BJ (cell line): ENCODE measurements around the gene FUBP1. TPM values are rescaled to one million over a fixed set of nuclear protein-coding genes. Genes with fewer than 3 reads are reported as not detected.
"Not testable (repeated sequence)": the region's sequence is repeated elsewhere in the genome, so short reads cannot be mapped to it uniquely, and the experiment has no call there.

Source experiments
- CTCF ChIA-PET: fragments of 350-600 bp; formaldehyde crosslinking; extraction: SDS; loops from one replicate; lab custom pipeline; 2021; ENCODE audit warnings: antibody characterized with exemption, inconsistent platforms; lab: Yijun Ruan, JAX
- POLR2A ChIA-PET: fragments of 300-600 bp; sonication (Branson Sonifier 250); formaldehyde crosslinking; extraction: SDS; loops from one replicate; lab custom pipeline; 2021; ENCODE audit warnings: antibody characterized with exemption; lab: Charles Lee
- DNase-seq: peaks from one replicate; pipeline ENCODE4 v3.0.0-alpha.2; 2011; ENCODE audit warnings: low read depth
- H3K27me3 ChIP-seq: 2 replicates; pipeline ENCODE4 v1.6.0; 2011; ENCODE audit warnings: low read length; ENCODE audit not compliant: control insufficient read depth, insufficient read depth
- H3K36me3 ChIP-seq: 2 replicates; pipeline ENCODE4 v1.5.1; 2011; ENCODE audit warnings: low read length; ENCODE audit not compliant: control insufficient read depth, insufficient read depth
- H3K4me3 ChIP-seq: 2 replicates; pipeline ENCODE4 v1.5.1; 2011; ENCODE audit warnings: low read depth, mild to moderate bottlenecking, control low read depth, low read length
- CTCF ChIP-seq: IDR thresholded peaks from 2 replicates; pipeline ENCODE4 v1.5.1; 2011; ENCODE audit warnings: low read depth, mild to moderate bottlenecking, control low read depth, inconsistent platforms, low read length, moderate library complexity; ENCODE audit not compliant: insufficient read depth
- polyA minus RNA-seq: library from RNA; depleted of rRNA, polyadenylated mRNA; stranded (reverse); fragments of >200 nt; gene quantifications from 2 replicates; pipeline ENCODE4 v1.2.3, GENCODE V29; 2011; rRNA and poly(A)+ RNA removed
- polyA plus RNA-seq: library from polyadenylated mRNA; depleted of rRNA; stranded (reverse); fragments of >200 nt; gene quantifications from 2 replicates; pipeline ENCODE4 v1.2.3, GENCODE V29; 2011; rRNA removed

Gene FUBP1, protein sequence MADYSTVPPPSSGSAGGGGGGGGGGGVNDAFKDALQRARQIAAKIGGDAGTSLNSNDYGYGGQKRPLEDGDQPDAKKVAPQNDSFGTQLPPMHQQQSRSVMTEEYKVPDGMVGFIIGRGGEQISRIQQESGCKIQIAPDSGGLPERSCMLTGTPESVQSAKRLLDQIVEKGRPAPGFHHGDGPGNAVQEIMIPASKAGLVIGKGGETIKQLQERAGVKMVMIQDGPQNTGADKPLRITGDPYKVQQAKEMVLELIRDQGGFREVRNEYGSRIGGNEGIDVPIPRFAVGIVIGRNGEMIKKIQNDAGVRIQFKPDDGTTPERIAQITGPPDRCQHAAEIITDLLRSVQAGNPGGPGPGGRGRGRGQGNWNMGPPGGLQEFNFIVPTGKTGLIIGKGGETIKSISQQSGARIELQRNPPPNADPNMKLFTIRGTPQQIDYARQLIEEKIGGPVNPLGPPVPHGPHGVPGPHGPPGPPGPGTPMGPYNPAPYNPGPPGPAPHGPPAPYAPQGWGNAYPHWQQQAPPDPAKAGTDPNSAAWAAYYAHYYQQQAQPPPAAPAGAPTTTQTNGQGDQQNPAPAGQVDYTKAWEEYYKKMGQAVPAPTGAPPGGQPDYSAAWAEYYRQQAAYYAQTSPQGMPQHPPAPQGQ
- polyA plus RNA-seq (79.0 and 96.2 TPM in 2 replicates), polyA minus RNA-seq (66.0 and 109 TPM in 2 replicates)

DNA sequence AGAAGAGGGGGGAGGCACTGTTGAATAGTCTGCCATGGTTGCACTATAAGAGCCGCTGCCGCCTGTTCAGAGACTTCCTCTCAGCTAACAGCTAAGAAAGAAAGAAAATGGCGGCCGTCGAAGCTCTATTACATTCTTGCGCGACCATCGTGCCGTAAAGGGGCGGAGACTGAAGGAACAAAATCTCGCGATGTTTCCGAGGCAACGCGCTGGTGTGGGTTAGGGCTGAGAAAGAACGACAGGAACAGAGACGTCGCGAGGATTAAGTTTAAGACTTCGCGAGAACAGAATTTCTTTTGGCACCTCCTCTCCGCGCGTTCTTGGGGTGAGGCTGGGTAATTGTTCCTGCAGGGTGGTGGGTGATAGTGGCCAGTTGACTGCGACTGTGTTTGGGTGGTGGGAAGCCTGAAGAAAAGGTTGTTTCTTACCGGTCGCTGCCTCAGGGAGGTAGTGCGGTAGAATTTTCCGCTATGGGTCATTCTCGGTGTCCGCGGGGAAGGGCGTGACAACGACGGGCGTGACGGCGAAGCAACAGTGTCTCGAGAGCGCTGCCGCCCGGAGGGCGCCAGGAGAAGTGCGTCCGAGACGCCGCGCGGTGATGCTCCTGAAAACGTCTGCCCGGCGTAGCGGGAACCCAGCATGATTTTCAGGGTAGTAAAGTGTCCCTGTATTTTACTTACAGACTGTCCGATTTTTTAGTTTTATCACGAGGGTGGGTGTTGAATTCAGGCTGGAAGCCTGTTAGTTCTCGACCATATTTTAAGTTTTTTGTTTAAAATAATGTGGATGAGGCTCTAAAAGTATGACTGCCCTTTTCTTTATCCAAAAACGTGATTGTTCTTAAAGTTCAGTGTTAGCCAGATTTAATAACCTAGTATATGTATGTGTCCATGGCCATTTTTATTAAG is at the start of gene FUBP1:
Gene FUBP1, minus strand, starts transcription at position 104 of the 908 bp plus-strand sequence. Its CDS starts 68 bp downstream, at position 36.
- peak within 1 kb of the TSS; percentile 81 for H3K4me3 ChIP-seq
- ChIA-PET CTCF (interaction anchor here (0.7 to 1.2 kb wide), 6 partner anchors 9 to 135 kb away, joined by 3 to 9 read pairs (median 4); no protein-coding TSS in a partner anchor), POLR2A (interaction anchor here (0.7 to 1.7 kb wide), 3 partner anchors 26 to 235 kb away, joined by 3 to 12 read pairs (median 9); partner anchors contain the start of gene DNAJB4)
- DNase-seq = peak; percentile 94
- no peaks in the 10 kb centered on the region for H3K36me3 ChIP-seq
- H3K27me3 ChIP-seq = no peaks in the 10 kb centered on the region
- peak; percentile 82 for TF ChIP-seq CTCF

- CTCF ChIA-PET, POLR2A ChIA-PET, H3K4me3 ChIP-seq: not testable (repeated sequence)
These were observed 42.3 kb upstream of the FUBP1 start for GRCh38 chr1:78021134-78021533.

DNA sequence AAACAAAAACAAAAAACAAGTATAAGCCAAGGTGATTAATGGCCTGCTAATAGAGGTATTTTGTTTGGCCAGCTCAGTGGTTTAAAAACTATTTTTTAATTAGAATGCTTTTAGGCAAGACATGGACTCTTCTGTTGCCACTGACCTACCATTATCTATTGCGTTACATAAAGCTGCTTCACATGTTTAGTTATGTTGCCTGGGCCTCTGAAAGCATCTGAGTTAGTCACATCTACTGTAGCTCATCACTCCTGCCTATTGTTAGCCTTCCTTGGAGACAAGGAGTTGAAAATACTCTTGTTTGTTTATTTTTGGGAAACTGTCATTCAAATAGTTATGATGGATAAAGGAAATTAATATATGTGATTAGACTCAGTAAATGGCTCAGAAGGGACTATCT is 40.2 kb upstream of the FUBP1 start:
- no peak overlapping the region for H3K4me3 ChIP-seq
- H3K36me3 ChIP-seq = peaks cover 2% of the 10 kb centered on the region; the same call in 1 of the 2 replicates
- H3K27me3 ChIP-seq = no peaks in the 10 kb centered on the region
- no peak for TF ChIP-seq CTCF
- POLR2A ChIA-PET = interaction anchor here (0.6 kb wide), 1 partner anchor 11 kb away, joined by 3 read pairs; no protein-coding TSS in a partner anchor
- CTCF ChIA-PET = no interaction called here
- DNase-seq = no peak

More at GRCh38 chr1:78021134-78021533, 42.3 kb upstream of the FUBP1 start:
- not testable (repeated sequence) for H3K27me3 ChIP-seq, DNase-seq, H3K36me3 ChIP-seq

DNA sequence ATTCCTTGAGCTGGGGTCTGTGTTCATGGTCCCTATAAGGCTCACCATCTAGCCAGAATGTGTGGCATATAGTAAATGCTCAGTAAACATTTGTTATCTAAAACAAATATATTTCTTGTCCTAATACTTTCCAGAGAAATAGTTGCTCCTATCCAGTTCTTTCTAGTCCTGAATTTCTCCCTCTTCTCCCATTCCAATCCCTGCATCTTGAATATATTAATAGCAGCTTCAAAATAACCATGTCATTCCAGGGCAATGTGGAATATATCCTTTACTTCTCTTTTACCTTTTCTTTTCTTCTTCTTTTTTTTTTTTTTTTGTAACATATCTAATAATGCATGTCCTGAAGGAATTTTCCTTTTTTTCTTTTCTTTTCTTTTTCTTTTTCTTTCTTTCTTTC is 36.3 kb upstream of the FUBP1 start:
- CTCF ChIA-PET = interaction anchor here (1.2 kb wide), 1 partner anchor 10 kb away, joined by 5 read pairs; no protein-coding TSS in a partner anchor
- H3K4me3 ChIP-seq = no peak overlapping the region
- TF ChIP-seq CTCF = no peak

DNA sequence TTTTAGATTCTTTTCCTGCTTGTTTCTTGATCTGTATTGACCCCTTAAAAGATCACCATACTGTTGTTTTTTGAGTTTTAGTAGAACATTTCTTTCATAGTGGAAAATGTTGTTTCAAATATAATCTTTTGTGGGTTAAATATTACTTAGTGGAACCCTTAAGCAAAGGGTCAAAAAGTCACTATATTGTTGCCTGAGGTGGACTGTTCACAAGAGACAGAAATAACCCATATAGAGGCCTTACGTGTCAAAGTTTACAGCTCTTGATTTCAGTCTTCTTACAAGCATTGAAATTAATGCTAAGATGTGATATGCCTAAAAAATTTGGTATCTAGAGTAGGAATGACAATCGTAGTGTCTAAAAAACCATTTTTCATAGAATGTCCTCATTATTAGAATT is 32.2 kb upstream of the FUBP1 start:
- POLR2A ChIA-PET = no interaction called here
- CTCF ChIA-PET = interaction anchor here (0.5 kb wide), 1 partner anchor 360 kb away, joined by 3 read pairs; no protein-coding TSS in a partner anchor
- Histone ChIP-seq H3K27me3 (no peaks in the 10 kb centered on the region), H3K36me3 (no peaks in the 10 kb centered on the region; the same call in 1 of the 2 replicates), H3K4me3 (no peak overlapping the region)
- no peak for DNase-seq
- no peak for TF ChIP-seq CTCF

More for the DNA sequence above, 36.3 kb upstream of the FUBP1 start:
- DNase-seq = no peak
- Histone ChIP-seq H3K36me3 (peaks cover 2% of the 10 kb centered on the region; the same call in 1 of the 2 replicates), H3K27me3 (no peaks in the 10 kb centered on the region)
- POLR2A ChIA-PET = interaction anchor here (0.7 kb wide), 1 partner anchor 17 kb away, joined by 3 read pairs; no protein-coding TSS in a partner anchor
